Muscle layer of colon (tissue), 2 donors: ENCODE measurements around the gene ATP6V0A1.
A peak's percentile ranks its signal among the peaks of the same experiment; 100 is the strongest.
"Not testable (repeated sequence)": the region's sequence is repeated elsewhere in the genome, so short reads cannot be mapped to it uniquely, and the experiment has no call there.

Experiments
- H3K27ac ChIP-seq: one replicate; pipeline ENCODE4 v1.7.0; 2013; ENCODE audit warnings: low read depth, mild to moderate bottlenecking, low read length, moderate library complexity
- H3K27me3 ChIP-seq, 2 donors: one replicate each; pipeline ENCODE4 v1.7.0; 2013; ENCODE audit warnings: low read length in 2 of 2, mild to moderate bottlenecking in 2 of 2; ENCODE audit not compliant: insufficient read depth in 2 of 2, control insufficient read depth in 1 of 2
- H3K36me3 ChIP-seq: one replicate; pipeline ENCODE4 v1.7.0; 2013; ENCODE audit warnings: mild to moderate bottlenecking, low read length; ENCODE audit not compliant: insufficient read depth
- H3K4me1 ChIP-seq: one replicate; pipeline ENCODE4 v1.7.0; 2013; ENCODE audit warnings: mild to moderate bottlenecking, low read length; ENCODE audit not compliant: insufficient read depth
- H3K4me3 ChIP-seq, 2 donors: one replicate each; pipeline ENCODE4 v1.7.0; 2013; ENCODE audit warnings: low read length in 2 of 2, low read depth in 1 of 2, mild to moderate bottlenecking in 1 of 2, moderate library complexity in 1 of 2
- H3K9ac ChIP-seq: one replicate; pipeline ENCODE4 v1.7.0; 2013; ENCODE audit warnings: low read length
- H3K9me3 ChIP-seq: one replicate; pipeline ENCODE4 v1.7.0; 2013; ENCODE audit warnings: mild to moderate bottlenecking, low read length
- donor health status: abdominal sarcoma.
- donor health status: Adenocarcinoma of cecum.

The ATP6V0A1 gene

GRCh38 chr17:42460371-42460770 is 1.7 kb downstream of the ATP6V0A1 start:
- H3K9ac ChIP-seq: no peak overlapping the region
- peak overlapping the region in 1 of 2 donors; percentile 82 for H3K4me3 ChIP-seq
- H3K9me3 ChIP-seq: no peaks in the 10 kb centered on the region
- H3K27me3 ChIP-seq: no peaks in the 10 kb centered on the region
- H3K36me3 ChIP-seq: peaks cover 23% of the 10 kb centered on the region
- H3K4me1 ChIP-seq: peaks cover 13% of the 10 kb centered on the region
- no peak overlapping the region for H3K27ac ChIP-seq

GRCh38 chr17:42463976-42464400 is 5.3 kb downstream of the ATP6V0A1 start:
- Histone ChIP-seq H3K4me1 (peaks cover 13% of the 10 kb centered on the region), H3K36me3 (peaks cover 44% of the 10 kb centered on the region), H3K9me3 (no peaks in the 10 kb centered on the region), H3K27me3 (no peaks in the 10 kb centered on the region), H3K4me3 (no peak overlapping the region), H3K27ac (no peak overlapping the region), H3K9ac (no peak overlapping the region)

GRCh38 chr17:42467889-42468288 is 9.2 kb downstream of the ATP6V0A1 start:
- H3K4me3 ChIP-seq: no peak overlapping the region
- no peak overlapping the region for H3K27ac ChIP-seq
- H3K9ac ChIP-seq: no peak overlapping the region
- no peaks in the 10 kb centered on the region for H3K27me3 ChIP-seq
- no peaks in the 10 kb centered on the region for H3K9me3 ChIP-seq
- no peaks in the 10 kb centered on the region for H3K4me1 ChIP-seq
- H3K36me3 ChIP-seq: peaks cover 54% of the 10 kb centered on the region

GRCh38 chr17:42472709-42473521 is 14.2 kb downstream of the ATP6V0A1 start:
- Histone ChIP-seq H3K9ac (no peak overlapping the region), H3K9me3 (no peaks in the 10 kb centered on the region), H3K36me3 (peaks cover 65% of the 10 kb centered on the region), H3K4me1 (no peaks in the 10 kb centered on the region), H3K27ac (no peak overlapping the region), H3K27me3 (no peaks in the 10 kb centered on the region), H3K4me3 (no peak overlapping the region)

GRCh38 chr17:42474276-42474675 is 15.6 kb downstream of the ATP6V0A1 start:
- H3K9ac ChIP-seq: no peak overlapping the region
- H3K27me3 ChIP-seq: no peaks in the 10 kb centered on the region
- H3K36me3 ChIP-seq: peaks cover 65% of the 10 kb centered on the region
- no peaks in the 10 kb centered on the region for H3K9me3 ChIP-seq
- H3K27ac ChIP-seq: no peak overlapping the region
- no peaks in the 10 kb centered on the region for H3K4me1 ChIP-seq
- H3K4me3 ChIP-seq: no peak overlapping the region

- no peaks in the 10 kb centered on the region for H3K9me3 ChIP-seq
- H3K27ac ChIP-seq: no peak overlapping the region
- H3K4me1 ChIP-seq: no peaks in the 10 kb centered on the region
- H3K36me3 ChIP-seq: peaks cover 66% of the 10 kb centered on the region
- no peaks in the 10 kb centered on the region for H3K27me3 ChIP-seq
- no peak overlapping the region for H3K4me3 ChIP-seq
- no peak overlapping the region for H3K9ac ChIP-seq
Observed at GRCh38 chr17:42475121-42475520, 16.4 kb downstream of the ATP6V0A1 start.

- H3K4me3 ChIP-seq: no peak overlapping the region
- H3K27ac ChIP-seq: no peak overlapping the region
- H3K9me3 ChIP-seq: no peaks in the 10 kb centered on the region
- no peaks in the 10 kb centered on the region for H3K27me3 ChIP-seq
- no peak overlapping the region for H3K9ac ChIP-seq
- peaks cover 68% of the 10 kb centered on the region for H3K36me3 ChIP-seq
- H3K4me1 ChIP-seq: no peaks in the 10 kb centered on the region
Observed at GRCh38 chr17:42475835-42476234, 17.2 kb downstream of the ATP6V0A1 start.

GRCh38 chr17:42476411-42476810 is 17.7 kb downstream of the ATP6V0A1 start:
- H3K4me3 ChIP-seq: no peak overlapping the region
- no peaks in the 10 kb centered on the region for H3K27me3 ChIP-seq
- H3K27ac ChIP-seq: no peak overlapping the region
- H3K4me1 ChIP-seq: no peaks in the 10 kb centered on the region
- H3K9ac ChIP-seq: no peak overlapping the region
- H3K36me3 ChIP-seq: peaks cover 72% of the 10 kb centered on the region
- H3K9me3 ChIP-seq: no peaks in the 10 kb centered on the region

- H3K36me3 ChIP-seq: peaks cover 72% of the 10 kb centered on the region
Observed at GRCh38 chr17:42477173-42477572, 18.5 kb downstream of the ATP6V0A1 start.

GRCh38 chr17:42477824-42478223 is 19.1 kb downstream of the ATP6V0A1 start:
- H3K27me3 ChIP-seq, H3K27ac ChIP-seq, H3K4me3 ChIP-seq, H3K4me1 ChIP-seq, H3K9me3 ChIP-seq, H3K9ac ChIP-seq: not testable (repeated sequence)
- peaks cover 74% of the 10 kb centered on the region for H3K36me3 ChIP-seq

More at GRCh38 chr17:42477173-42477572, 18.5 kb downstream of the ATP6V0A1 start:
- H3K27me3 ChIP-seq: no peaks in the 10 kb centered on the region
- H3K9ac ChIP-seq: no peak overlapping the region
- H3K9me3 ChIP-seq: no peaks in the 10 kb centered on the region
- no peak overlapping the region for H3K4me3 ChIP-seq
- no peaks in the 10 kb centered on the region for H3K4me1 ChIP-seq
- no peak overlapping the region for H3K27ac ChIP-seq

- no peak overlapping the region for H3K9ac ChIP-seq
- no peak overlapping the region for H3K4me3 ChIP-seq
- H3K9me3 ChIP-seq: no peaks in the 10 kb centered on the region
- no peaks in the 10 kb centered on the region for H3K4me1 ChIP-seq
- no peak overlapping the region for H3K27ac ChIP-seq
- peaks cover 73% of the 10 kb centered on the region for H3K36me3 ChIP-seq
- H3K27me3 ChIP-seq: no peaks in the 10 kb centered on the region
Observed at GRCh38 chr17:42484304-42484703, 25.6 kb downstream of the ATP6V0A1 start.

- Histone ChIP-seq H3K4me1 (no peaks in the 10 kb centered on the region), H3K36me3 (peaks cover 74% of the 10 kb centered on the region), H3K9me3 (no peaks in the 10 kb centered on the region), H3K4me3 (no peak overlapping the region), H3K27ac (no peak overlapping the region), H3K9ac (no peak overlapping the region), H3K27me3 (no peaks in the 10 kb centered on the region)
Observed at GRCh38 chr17:42485680-42486079, 27.0 kb downstream of the ATP6V0A1 start.
